Stimulated activated CD4-positive, alpha-beta T cell treated with anti-CD3 and anti-CD28 coated beads, Interleukin-2, amount 100 ng/mL, for 24 hours (primary cell): ENCODE results near the gene ARHGEF4.

Source experiments
- DNase-seq, 2 donors: peaks; one replicate each; pipeline ENCODE4 v3.0.0-alpha.2; 2020

The ARHGEF4 gene, protein sequence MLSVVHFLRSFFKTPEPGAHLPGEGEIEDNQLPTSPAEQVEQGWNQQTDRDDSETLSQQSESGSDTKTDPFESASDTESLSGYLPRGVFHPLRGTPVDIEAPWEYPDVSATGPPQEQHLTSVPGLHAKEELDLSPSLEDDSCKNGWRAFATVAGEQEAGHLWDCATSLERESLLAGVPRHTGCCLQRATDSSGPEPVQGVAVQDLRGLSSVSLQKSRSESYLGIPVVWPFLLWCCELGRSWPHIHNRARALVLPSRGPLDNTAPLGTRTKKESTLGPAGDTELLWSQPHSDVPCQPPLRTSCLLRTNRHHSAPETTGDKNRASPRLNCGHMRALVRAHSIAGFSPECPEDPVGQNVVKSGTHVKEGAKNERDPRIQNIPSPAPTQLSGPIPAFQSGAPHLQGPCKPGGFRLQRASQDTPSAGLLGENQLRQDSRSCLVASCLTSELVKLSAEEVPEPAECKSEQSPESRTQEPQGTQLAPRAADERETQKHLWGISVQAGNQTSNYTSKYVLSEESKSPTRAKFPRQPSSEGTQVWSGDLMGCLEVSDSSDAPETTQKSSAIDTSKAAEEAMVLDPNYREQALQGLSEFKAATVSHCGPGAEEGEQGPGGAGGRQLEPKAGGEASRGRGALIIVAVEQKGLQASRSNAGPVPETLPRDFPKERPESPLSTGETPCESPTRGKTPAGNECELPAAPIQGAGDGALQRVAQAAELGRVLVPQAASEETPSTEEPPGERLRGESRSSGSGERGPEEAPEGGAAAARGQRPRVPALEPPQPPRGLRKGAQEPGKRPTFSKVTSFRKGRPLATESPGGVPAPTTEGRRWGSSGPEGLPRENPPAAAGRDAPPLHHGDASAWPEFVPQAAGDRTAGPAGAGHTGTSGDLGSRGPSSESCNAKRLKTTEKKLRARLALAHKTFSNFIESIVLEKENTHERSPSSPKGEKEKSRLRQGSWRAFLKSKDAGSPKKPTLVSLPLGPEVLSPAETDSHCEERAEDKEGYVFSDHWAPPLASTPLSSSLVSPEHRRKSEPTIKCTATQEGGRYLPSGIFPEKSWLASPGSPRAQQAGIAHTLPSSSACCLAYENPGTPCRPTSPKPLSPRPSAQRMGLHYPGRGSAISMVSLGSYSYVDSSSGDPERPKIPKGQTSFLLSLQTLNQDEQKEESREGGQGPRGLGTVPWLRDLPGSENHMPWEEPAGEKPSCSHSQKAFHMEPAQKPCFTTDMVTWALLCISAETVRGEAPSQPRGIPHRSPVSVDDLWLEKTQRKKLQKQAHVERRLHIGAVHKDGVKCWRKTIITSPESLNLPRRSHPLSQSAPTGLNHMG (N-terminal part only)

DNA sequence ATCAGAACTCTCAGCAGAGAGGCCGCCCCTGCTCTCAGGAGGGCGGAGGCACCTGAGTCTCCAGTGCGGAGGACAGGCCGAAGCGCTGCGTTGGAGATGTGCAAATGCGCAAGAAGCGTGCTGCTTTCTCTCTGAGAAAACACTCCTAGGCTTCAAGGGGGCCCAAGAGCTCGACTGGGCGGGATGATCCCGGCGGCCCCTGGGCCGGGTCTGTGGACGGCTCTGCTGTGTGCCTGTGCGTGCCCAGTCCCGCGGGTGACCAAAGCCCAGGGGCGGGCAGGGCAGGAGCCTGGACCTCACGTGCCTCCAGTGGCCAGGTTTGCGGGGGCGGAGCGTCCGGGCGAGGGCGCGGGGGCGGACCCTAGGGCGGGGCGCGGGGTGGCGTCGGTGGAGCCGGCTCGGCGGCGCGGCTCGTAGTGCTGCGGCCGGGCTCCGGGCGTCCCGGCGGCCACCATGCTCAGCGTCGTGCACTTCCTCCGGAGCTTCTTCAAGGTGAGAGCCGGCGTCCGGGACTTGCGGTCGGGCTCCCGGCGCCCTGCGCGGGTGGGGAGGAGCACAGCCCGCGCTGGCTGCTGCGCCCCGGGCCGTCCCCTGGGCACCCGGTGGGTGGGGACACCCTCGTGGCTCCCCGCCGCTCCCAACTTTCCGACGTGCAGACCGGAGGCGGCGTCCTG, at the start of gene ARHGEF4:
ARHGEF4 (plus strand) TSS at position 414 of the 674 bp plus-strand sequence; CDS start at position 454, 40 bp downstream.
- DNase-seq = peak in 1 of 2 donors; percentile 43

DNA sequence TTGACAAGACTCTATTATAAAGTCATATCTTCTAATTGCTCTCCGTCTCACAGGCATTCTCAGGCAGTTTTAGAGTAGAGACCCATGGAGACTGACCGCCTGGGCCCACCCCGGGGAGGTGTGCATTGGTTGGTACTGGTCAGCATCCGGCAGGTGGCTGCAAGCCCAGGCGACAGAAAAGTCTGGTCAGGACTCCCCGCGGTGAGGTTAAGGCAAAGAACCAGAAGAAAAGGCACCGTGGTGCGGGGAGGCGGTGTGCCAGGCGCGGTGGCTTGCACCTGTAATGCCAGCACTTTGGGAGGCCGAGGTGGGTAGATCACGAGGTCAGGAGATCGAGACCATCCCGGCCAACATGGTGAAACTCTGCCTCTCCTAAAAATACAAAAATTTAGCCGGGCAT, 48.9 kb upstream of the ARHGEF4 start:
- DNase-seq = no peak

DNA sequence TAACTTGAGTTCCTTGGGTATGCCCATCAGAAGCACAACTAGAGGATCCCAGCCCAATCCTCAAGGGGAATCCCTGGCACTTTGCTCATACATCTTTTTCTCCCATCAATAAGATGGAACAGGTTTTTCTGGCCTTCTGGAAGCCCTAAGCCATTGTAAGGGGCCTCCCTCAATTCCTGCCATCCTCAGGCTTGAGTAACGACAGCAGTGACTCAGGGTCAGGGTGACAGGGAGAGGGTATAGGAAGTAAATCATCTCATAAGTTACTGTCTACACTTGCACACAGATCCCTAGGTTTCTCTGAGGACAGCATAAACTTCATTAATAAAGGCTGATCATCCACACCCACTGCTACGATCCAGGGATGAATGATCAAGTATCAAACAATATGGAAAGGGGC, 46.4 kb upstream of the ARHGEF4 start:
- no peak for DNase-seq

DNA sequence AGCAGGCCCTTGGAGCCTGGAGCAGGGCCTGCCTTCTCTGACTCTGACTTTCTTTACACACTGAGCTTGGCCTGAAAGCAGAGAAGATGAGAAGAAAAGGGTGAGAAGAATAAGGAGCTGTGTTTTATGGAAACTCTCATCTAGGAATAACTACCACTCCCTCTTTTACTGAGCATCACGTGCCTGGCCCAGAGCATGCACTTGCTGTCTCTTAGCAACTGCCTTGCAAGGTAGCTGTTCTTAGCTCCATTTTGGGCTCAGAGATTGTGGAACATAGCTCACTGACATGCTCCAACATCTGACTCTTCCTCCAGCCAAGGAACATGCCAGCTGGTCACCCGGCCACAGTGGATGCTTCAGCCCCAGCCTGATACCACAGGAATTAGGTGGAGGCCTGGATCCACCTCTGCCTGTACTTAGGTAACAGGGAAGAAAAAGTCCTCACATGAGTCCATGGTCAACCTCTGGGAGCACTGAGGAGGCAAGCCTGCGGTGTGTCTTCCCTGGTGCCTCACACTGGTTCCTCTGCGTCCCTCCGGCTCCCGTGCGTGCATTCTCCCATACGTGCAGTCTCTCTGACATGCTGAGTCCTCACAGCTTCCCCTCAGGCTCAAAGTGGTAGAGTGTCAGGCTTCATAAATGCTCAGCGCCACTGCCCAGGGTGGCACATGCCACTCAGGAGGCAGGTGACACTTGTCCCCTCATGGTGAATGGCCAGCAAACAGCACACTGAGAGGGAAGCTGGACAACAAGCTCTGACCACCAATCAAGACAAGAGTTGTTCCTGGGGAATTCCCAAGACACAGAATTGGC, 45.7 kb upstream of the ARHGEF4 start:
- DNase-seq = no peak

DNA sequence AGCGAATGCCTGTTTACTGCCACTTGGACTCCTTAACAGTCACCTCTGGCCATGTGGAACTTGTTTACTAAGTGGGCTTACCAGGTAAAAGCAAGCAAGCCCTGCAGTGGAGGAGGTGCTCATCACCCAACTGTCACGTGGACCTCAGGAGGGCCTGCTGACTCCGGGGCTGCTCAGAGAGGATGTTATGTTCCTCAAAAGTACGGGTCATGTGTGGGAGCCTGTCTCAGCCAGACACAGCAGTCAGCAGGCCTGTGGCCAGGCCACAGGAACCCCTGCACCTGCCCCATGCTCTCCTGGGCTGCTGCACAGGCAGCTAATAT, 45.1 kb upstream of the ARHGEF4 start:
- no peak for DNase-seq

DNA sequence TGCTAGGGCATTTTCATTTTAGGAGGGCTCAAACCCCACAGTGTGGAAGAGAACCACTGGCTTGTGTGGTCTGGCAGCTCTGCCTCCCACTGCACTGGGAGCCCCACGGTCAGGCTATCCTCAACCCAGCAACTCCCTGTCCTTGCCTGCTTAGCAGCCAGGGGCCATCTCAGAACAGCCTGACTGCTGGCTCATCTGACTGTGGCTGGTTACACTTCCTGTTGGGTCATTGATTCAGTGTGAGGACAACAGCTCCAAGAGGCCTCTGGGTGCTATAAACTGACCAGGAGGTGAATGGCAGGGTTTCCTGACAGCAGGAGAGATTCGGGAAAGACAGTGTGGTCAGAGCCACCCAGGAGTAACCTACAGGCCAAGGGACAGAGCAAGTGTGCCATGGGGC, 41.3 kb upstream of the ARHGEF4 start:
- no peak for DNase-seq

DNA sequence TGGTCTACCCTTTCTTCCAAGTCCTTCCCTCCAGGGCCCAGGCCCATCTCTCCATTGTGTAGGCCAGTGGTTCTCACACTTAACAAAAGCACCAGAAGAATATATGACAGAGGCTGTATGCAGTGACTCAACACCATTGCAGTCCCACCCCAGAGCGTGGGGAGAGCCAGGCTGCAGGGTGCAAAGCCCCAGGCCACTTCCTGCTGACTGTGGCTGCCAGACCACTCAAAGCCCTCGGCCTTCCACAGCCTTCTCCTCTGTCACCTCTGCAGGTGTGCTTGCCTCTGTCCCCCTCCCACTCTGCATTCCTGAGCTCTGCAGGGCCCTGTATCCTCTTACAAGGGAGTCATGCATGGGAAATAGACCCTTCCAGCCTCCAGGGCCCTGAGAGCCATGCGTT, 40.4 kb upstream of the ARHGEF4 start:
- no peak for DNase-seq

DNA sequence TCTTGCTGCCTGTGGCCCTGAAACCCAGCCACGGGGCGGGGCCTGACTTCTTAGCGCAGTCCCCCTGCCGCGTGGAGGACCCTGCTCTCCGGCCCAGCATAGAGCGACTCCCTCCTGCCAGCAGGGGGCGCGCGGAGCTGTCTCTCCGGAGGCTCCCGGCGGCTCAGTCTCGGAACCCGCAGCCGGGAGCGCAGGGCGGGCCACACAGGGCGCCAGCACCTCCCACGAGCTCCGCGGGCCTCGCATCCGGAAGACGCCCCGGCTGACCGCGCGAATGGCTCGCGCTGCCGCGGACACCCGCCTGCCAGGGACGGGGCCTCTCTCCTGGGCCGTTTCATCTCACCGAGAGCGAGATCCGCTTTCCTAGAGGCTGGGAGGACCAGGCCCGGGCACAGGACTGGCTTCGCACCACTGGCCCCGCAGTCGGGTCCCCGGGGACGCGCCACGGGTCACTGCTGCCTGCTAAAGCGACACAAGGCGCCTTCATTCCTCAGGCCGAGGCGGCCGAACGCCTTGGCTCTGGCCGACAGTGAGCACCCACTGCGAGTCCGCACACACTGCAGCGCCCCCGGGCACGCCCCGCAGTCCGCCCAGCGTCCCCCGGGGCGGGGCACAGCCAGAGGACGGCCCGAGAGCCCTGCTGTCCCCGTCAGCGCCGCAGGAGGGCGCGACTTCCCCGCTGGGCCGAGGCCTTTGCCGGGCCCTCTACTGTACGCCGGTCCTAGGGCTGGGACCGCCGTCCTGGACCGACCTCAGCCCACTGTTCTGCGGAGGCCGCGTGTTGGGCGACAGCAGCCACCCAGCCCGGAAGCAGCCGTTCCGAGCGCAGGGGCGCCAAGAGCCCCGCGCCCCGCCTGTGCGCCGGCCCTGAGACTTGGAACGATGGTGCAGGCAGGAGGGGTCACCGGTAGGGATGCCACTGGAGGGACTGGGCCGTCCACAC, 39.0 kb upstream of the ARHGEF4 start:
- peak; percentile 96 for DNase-seq

DNA sequence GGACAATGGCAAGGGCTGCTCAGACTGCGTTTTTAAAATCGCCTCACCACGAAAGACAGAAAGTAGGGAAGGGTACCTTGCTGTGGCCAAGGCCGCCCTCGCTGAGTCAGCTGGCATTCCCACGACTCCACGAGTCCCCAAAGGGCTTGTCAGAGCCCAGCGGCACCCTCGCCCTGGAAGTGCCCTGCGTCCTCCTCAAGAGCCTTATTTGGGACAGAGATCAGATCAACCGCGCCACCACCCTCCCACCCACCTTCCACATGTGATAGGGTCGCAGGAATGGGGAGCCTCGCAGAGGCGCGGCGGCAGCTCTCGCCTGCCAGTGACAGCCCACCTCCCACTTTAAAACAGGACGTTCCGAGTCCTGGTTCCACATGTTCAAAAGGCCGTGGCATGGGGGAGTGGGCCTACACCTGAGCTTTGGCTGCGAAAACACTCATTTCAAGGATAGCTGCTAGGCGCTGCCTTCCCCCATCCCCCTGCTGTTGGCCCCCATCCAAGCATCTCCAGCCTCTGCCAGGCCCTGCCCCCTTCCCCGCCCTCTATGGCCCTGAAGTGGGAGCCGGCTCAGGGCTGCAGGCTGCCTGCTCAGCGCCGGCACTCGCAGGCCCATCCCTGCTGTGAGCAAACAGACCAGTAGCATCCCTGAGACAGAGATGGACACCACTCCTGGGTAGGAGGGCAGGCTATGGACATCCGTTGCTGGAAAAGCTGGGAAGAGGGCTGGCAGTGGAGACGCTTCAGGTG, 38.1 kb upstream of the ARHGEF4 start:
- no peak for DNase-seq

DNA sequence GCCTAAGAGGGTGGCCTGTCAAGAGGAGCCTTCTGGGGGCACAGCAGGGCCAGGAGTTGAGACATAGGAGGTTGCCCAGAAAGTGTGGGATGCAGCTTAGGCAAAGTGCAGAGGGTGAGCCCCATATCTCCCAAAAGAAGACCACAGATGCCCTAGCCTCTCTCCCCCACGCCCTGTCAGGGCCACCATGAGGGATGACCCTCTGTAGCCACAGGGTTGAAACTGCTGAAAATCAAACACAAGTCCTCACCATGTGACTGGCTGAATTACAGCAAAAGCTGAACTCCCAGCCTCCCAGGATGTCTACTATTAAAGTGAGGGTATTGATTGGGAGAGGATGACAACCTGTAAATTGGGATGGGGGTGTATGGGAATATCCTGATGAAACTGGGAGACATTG, 37.4 kb upstream of the ARHGEF4 start:
- DNase-seq = no peak

DNA sequence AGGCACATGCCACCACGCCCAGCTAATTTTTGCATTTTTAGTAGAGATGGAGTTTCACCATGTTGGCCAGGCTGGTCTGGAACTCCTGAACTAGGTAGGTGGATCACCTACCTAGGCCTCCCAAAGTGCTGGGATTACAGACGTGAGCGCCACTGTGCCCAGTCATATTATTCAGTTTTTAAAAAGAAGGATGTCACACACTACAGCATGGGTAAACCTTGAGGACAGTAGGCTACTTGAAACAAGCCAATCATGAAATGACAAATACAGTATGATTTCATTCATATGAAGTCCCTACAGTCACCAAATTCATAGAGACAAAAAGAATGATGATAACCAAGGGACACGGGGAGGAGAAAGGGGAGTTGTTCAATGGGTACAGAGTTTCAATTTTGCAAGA, 31.1 kb upstream of the ARHGEF4 start:
- DNase-seq = no peak

DNA sequence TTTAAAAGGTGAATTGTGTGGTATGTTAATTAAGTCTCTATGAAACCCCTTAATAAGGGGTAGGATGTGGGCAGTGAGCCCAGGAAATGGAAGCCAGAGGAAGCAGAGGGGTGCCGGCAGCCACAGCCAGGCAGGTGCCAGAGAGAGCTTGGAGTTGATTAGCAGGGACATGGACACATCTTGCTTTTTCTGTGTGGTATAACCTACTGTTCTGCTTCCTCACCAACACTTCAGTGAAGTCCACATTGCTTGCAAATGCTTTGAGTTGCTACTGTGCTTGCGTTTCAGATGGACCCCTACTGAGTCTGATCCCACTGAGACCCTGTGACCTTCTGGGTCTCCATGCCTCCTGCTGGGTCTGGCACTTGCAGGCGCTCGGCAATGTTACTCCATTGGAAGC, 30.3 kb upstream of the ARHGEF4 start:
- no peak for DNase-seq

DNA sequence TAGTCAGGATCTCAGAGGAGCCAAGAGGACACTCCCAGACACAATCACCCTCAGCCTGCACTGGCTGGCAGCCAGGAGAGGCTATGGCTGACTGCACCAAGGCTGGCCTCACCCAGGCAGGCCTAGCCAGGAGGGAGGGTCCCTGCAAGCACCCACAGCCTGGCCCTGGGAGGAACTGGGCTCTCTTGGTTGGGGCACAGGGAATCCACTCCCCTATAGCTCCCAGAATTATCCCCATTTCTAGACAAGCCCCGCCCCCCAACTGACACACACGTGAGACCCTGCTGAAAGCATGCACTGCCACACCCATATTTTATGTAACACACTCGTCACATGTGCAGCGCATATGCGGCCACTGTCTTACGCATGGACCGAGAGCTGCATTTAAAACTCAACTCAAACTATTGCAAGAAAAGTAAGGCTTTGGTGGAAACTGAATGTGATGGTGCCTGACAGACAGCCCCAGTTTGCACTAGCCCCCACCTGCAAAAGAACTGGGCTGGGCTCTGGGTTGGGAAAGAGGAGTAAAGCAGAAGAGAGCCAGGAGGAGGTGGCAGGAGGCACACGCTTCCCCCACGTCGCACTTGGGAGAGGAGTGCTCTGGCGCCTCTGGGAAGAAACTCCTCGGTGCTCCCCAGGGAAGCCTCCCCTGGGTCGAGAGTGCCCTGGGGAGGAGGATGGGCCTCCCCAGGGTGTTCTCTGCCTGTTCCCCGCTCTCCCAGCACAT, 28.9 kb upstream of the ARHGEF4 start:
- no peak for DNase-seq

DNA sequence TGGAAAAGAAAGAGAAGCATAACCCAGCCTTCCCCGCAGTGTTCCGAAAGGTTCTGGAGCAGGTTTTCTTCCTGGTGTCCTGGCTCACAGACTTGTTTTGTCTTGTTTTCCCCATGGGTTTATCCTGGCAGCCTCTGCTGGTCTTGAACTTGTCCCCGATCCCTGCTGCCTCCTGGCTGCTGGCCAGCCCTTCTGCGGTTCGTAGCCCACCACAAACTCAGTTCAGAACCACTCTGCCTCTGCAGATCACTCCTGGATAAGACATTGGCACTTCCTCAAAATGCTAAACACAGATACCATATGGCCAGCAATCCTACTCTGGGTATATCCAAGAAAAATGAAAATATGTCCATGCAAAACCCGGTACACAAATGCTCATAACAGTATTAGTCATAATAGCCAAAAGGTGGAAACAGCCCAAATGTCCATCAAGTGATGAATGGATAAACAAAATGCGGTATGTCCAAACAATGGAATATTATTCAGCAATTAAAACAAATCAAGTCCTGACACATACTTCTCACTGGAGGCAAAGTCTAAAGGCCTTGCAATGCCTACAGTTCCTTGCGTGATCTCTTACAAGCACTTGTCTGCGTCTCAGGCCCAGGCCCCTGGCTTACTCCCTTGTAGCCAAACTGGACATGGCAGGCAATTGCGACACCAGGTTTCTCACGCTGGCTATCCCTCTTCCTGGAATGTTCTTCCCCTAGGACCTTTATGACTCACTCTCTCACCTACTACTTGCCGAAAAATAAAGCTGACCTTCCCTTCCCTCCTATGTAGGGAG, 28.0 kb upstream of the ARHGEF4 start:
- no peak for DNase-seq

DNA sequence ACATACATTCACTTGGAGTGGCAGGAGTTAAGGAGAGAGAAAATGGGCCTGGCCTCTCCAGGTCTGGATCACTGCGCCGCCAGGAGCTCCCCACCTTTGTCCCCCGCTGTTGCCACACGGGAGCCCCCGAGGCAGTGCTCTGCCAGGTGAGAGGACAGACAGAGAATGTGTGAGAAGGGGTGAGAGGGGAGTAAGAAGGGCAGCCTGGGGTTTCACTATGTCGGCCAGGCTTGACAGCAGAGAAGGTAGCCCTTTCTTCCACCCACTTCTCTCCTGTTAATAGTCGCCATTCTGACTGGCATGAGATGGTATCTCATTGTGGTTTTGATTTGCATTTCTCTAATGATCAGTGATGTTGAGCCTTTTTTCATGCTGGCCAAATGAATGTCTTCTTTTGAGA, 26.2 kb upstream of the ARHGEF4 start:
- DNase-seq = no peak

DNA sequence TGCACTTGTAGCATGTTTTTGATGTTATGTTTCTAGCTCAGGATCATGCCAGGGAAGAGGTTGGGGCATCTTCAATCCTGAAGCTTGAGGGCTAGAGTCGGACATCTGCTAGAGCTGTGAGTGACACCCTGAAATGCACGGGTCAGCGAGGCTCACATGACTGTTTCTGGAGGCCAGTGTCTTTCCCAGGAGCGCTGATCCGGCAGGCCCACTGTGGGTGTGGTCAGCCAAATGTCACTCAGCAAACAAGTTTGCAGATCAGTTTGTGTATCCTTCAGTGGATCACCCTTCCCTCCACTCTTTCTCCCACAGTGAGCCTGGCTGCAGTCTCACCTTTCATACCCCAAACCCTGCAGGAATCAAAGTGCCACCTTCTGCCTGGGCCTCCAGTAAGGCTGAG, 23.0 kb upstream of the ARHGEF4 start:
- DNase-seq = no peak

DNA sequence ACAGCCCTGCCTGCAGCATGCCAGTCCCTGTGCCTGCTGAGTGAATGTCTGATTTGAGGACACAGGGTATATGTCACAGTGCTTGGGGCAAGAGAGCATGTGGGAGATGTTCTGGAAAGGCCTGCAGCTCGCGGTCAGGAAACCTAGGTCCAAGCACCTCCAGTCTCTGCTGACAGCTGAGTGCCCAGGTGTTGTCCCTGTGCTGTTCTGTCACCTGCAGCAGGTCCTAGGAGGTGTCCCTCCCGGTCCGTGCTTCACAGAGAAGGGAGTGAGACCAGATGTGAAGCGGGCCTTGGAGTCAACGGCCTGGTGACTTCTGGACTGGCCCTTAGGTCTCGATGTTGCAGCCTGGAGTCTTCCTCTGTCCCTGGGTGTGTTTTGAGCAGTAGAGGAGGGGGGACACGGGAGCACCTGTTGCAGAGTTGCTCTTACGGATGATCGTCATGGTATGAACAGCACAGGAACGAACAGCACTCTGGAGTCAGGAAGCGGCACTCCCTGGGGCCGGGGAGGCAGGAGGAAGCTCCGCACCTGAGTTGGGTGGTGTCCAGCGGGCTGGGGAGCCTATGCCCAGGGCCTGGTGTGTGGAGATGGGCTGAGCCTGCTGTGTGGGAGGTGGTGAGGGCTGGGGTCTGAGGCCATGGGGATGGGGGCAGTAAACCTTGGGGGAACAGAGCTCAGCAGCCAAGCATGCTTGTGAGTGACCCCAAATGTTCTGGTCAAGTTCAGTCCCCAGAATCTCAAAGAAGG, 21.6 kb upstream of the ARHGEF4 start:
- no peak for DNase-seq

DNA sequence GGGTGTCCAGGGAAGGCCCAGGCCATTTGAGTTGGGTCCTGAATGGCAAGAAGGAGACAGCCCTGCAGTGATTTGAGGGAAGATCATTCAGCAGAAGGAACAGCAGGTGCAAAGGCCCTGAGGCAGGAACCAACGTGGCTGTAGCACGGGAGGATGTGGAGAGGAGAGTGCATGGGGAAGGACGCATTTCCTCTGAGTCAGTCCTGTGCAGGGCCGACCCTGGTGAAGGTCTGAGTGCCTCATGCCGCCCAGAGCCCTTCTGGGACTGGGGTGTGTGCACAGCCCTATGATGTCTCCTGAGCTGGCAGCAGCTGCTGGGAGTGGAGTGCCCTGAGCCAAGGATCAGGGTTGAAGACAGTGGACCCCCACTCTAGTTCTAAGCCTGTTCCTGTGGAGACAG, 17.9 kb upstream of the ARHGEF4 start:
- no peak for DNase-seq
